ENCODE results near the gene IL15.

- TF ChIP-seq, protein P1, sequence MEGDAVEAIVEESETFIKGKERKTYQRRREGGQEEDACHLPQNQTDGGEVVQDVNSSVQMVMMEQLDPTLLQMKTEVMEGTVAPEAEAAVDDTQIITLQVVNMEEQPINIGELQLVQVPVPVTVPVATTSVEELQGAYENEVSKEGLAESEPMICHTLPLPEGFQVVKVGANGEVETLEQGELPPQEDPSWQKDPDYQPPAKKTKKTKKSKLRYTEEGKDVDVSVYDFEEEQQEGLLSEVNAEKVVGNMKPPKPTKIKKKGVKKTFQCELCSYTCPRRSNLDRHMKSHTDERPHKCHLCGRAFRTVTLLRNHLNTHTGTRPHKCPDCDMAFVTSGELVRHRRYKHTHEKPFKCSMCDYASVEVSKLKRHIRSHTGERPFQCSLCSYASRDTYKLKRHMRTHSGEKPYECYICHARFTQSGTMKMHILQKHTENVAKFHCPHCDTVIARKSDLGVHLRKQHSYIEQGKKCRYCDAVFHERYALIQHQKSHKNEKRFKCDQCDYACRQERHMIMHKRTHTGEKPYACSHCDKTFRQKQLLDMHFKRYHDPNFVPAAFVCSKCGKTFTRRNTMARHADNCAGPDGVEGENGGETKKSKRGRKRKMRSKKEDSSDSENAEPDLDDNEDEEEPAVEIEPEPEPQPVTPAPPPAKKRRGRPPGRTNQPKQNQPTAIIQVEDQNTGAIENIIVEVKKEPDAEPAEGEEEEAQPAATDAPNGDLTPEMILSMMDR (IDR thresholded peaks at IDR 0.05; ENCODE audit: low read depth, low read length, missing input control), result no peak
- no peak for TF ChIP-seq YY1 (IDR thresholded peaks at IDR 0.05)
- TF ChIP-seq GABPA (IDR thresholded peaks at IDR 0.05 in 1 of 2, conservative IDR thresholded peaks at IDR 0.05 in 1 of 2), result no peak
- no peak for TF ChIP-seq MAX (IDR thresholded peaks at IDR 0.05)
- TF ChIP-seq NR2F2 (IDR thresholded peaks at IDR 0.05), result no peak
- no peak for TF ChIP-seq ATF3 (IDR thresholded peaks at IDR 0.05)
- TF ChIP-seq SP1 (IDR thresholded peaks at IDR 0.05), result no peak
- no peak for TF ChIP-seq JUND (IDR thresholded peaks at IDR 0.05)
- TF ChIP-seq, protein P2, sequence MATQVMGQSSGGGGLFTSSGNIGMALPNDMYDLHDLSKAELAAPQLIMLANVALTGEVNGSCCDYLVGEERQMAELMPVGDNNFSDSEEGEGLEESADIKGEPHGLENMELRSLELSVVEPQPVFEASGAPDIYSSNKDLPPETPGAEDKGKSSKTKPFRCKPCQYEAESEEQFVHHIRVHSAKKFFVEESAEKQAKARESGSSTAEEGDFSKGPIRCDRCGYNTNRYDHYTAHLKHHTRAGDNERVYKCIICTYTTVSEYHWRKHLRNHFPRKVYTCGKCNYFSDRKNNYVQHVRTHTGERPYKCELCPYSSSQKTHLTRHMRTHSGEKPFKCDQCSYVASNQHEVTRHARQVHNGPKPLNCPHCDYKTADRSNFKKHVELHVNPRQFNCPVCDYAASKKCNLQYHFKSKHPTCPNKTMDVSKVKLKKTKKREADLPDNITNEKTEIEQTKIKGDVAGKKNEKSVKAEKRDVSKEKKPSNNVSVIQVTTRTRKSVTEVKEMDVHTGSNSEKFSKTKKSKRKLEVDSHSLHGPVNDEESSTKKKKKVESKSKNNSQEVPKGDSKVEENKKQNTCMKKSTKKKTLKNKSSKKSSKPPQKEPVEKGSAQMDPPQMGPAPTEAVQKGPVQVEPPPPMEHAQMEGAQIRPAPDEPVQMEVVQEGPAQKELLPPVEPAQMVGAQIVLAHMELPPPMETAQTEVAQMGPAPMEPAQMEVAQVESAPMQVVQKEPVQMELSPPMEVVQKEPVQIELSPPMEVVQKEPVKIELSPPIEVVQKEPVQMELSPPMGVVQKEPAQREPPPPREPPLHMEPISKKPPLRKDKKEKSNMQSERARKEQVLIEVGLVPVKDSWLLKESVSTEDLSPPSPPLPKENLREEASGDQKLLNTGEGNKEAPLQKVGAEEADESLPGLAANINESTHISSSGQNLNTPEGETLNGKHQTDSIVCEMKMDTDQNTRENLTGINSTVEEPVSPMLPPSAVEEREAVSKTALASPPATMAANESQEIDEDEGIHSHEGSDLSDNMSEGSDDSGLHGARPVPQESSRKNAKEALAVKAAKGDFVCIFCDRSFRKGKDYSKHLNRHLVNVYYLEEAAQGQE (IDR thresholded peaks at IDR 0.05), result no peak
- no peak for TF ChIP-seq TAF1 (conservative IDR thresholded peaks at IDR 0.05)
- no peak for TF ChIP-seq RAD21 (IDR thresholded peaks at IDR 0.05)
Measured at GRCh38 chr4:141697116-141697515, 60.7 kb downstream of the IL15 start.
